MCF 10A (cell line): Measurements from ENCODE around the gene HABP4. TPM values are rescaled to one million over a fixed set of nuclear protein-coding genes. Genes with fewer than 3 reads are reported as not detected.

Experiments used
- BruUV-seq: library from RNA; stranded (reverse); fragments of 400-500 nt; replicated peaks from 2 replicates; lab custom pipeline; 2021; lab: Mats Ljungman, UMichigan
- CTCF ChIA-PET: fragments of 300-600 bp; sonication (Branson Sonifier 250); formaldehyde crosslinking; extraction: SDS; loops from one replicate; lab custom pipeline; 2021; ENCODE audit warnings: antibody characterized with exemption, inconsistent platforms; lab: Yijun Ruan, JAX
- POLR2A ChIA-PET: fragments of 300-600, 350-650 bp; sonication (Branson Sonifier 250); formaldehyde crosslinking; extraction: SDS; loops from one replicate; lab custom pipeline; 2020; ENCODE audit warnings: antibody characterized with exemption, inconsistent platforms; lab: Yijun Ruan, JAX
- DNase-seq: peaks from one replicate; pipeline ENCODE4 v3.0.0-alpha.2; 2018; ENCODE audit not compliant: unreplicated experiment
- H3K27ac Mint-ChIP-seq: one replicate; pipeline ENCODE4 v1.8.0; 2022; ENCODE audit warnings: mild to moderate bottlenecking, low read depth, mixed read lengths; ENCODE audit not compliant: unreplicated experiment
- H3K27me3 Mint-ChIP-seq: one replicate; pipeline ENCODE4 v1.8.0; 2022; ENCODE audit warnings: mixed read lengths; ENCODE audit not compliant: insufficient read depth, unreplicated experiment
- H3K36me3 Mint-ChIP-seq: one replicate; pipeline ENCODE4 v1.8.0; 2022; ENCODE audit warnings: mild to moderate bottlenecking, moderate library complexity, mixed read lengths; ENCODE audit not compliant: insufficient read depth, unreplicated experiment
- H3K4me1 Mint-ChIP-seq: one replicate; pipeline ENCODE4 v1.8.0; 2022; ENCODE audit warnings: mixed read lengths; ENCODE audit not compliant: insufficient read depth, unreplicated experiment
- H3K4me3 Mint-ChIP-seq: one replicate; pipeline ENCODE4 v1.8.0; 2022; ENCODE audit warnings: mild to moderate bottlenecking, moderate library complexity, mixed read lengths; ENCODE audit not compliant: unreplicated experiment
- H3K9me3 Mint-ChIP-seq: one replicate; pipeline ENCODE4 v1.8.0; 2022; ENCODE audit warnings: mixed read lengths; ENCODE audit not compliant: unreplicated experiment
- intact Hi-C: fragments of 100-400 bp; cut with micrococcal nuclease; formaldehyde crosslinking; loops from 2 replicates; pipeline ENCODE4 v1.14.1; 2022
- total RNA-seq: library from RNA; stranded (reverse); gene quantifications from 2 replicates; pipeline ENCODE4 v1.2.3, GENCODE V29; 2022
- TF ChIP-seq, protein P1 (sequence below): fragments of 200-600 bp; IDR thresholded peaks from one replicate; pipeline ENCODE4 v1.8.0; 2022; ENCODE audit warnings: antibody characterized with exemption, mild to moderate bottlenecking; ENCODE audit not compliant: unreplicated experiment

Gene HABP4
- total RNA-seq, 1 experiment from 2014 or later, result 4.3 TPM

DNA sequence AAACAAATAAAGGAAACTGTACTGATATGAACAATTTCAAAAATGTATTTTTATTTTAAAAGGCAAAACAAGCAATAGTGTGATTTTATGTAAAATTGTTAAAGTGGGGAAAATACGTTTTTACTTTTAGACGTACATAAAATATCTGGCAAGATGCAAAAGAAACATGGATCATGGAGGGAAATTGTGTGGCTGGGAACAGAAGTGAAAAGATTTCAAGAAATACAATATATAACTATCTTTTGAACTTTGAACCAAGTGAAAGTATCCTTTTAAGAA is 30.3 kb upstream of the HABP4 start:
- intact Hi-C loops, result loop anchor here (5.0 kb wide), 2 partner anchors 37 to 77 kb away; partner anchors contain the start of gene SLC35D2

DNA sequence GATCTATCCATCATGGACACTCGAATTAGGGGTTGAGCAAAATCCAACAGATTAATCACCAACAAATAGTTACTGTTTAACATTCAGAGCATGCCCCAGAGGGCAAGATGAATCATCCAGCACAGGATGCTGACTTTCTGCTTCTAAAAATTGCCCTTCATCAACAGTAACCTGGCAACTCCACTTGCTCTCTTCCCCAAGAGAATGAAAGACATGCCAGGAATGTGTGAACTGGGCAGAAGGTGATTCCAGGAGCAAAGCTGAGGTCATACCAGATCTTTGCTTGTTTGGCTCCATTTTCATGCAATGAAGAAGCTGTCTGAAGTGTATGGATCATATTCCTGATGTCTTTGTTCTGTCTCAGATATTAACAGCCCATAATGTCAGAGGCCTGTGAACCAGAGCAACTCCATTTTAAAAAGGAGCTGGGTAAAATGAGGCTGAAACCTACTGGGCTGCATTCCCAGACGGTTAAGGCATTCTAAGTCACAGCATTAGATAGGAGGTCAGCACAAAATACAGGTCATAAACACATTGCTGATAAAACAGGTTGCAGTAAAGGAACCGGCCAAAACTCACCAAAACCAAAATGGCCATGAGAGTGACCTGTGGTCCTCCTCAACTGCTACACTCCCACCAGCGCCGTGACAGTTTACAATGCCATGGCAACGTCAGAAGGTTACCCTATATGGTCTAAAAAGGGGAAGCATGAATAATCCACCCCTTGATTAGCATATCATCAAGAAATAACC is 29.3 kb upstream of the HABP4 start:
- intact Hi-C loops, result loop anchor here (1.0 kb wide), 1 partner anchor 30 kb away; the partner anchor contains the start of gene HABP4
- Mint-ChIP-seq H3K36me3 (no peaks in the 10 kb centered on the region), H3K4me3 (no peak overlapping the region), H3K9me3 (no peaks in the 10 kb centered on the region), H3K27me3 (no peaks in the 10 kb centered on the region), H3K27ac (peak overlapping the region; percentile 63), H3K4me1 (peaks cover 21% of the 10 kb centered on the region)
- POLR2A ChIA-PET, result interaction anchor here (0.6 to 1.0 kb wide), 6 partner anchors 30 to 1656 kb away, joined by 3 to 12 read pairs (median 3); partner anchors contain the start of genes HABP4 and ZNF782
- CTCF ChIA-PET, result interaction anchor here (1.0 kb wide), 1 partner anchor 29 kb away, joined by 5 read pairs; no protein-coding TSS in a partner anchor
- TF ChIP-seq, protein P1, sequence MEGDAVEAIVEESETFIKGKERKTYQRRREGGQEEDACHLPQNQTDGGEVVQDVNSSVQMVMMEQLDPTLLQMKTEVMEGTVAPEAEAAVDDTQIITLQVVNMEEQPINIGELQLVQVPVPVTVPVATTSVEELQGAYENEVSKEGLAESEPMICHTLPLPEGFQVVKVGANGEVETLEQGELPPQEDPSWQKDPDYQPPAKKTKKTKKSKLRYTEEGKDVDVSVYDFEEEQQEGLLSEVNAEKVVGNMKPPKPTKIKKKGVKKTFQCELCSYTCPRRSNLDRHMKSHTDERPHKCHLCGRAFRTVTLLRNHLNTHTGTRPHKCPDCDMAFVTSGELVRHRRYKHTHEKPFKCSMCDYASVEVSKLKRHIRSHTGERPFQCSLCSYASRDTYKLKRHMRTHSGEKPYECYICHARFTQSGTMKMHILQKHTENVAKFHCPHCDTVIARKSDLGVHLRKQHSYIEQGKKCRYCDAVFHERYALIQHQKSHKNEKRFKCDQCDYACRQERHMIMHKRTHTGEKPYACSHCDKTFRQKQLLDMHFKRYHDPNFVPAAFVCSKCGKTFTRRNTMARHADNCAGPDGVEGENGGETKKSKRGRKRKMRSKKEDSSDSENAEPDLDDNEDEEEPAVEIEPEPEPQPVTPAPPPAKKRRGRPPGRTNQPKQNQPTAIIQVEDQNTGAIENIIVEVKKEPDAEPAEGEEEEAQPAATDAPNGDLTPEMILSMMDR, result no peak
- DNase-seq, result peak; percentile 94
- BruUV-seq, result no TSS peak

More for the DNA sequence above, 30.3 kb upstream of the HABP4 start:
- POLR2A ChIA-PET, result interaction anchor here (0.6 to 2.6 kb wide), 5 partner anchors 31 to 993 kb away, joined by 3 to 28 read pairs (median 5); partner anchors contain the start of genes HABP4 and SLC35D2
- Mint-ChIP-seq H3K27me3 (no peaks in the 10 kb centered on the region), H3K9me3 (no peaks in the 10 kb centered on the region), H3K36me3 (no peaks in the 10 kb centered on the region), H3K27ac (peak overlapping the region; percentile 63), H3K4me1 (peaks cover 21% of the 10 kb centered on the region), H3K4me3 (peak overlapping the region; percentile 93)
- no peak for DNase-seq
- CTCF ChIA-PET, result interaction anchor here (0.7 kb wide), 1 partner anchor 97 kb away, joined by 5 read pairs; no protein-coding TSS in a partner anchor
- TF ChIP-seq, protein P1, result no peak
- no TSS peak for BruUV-seq

DNA sequence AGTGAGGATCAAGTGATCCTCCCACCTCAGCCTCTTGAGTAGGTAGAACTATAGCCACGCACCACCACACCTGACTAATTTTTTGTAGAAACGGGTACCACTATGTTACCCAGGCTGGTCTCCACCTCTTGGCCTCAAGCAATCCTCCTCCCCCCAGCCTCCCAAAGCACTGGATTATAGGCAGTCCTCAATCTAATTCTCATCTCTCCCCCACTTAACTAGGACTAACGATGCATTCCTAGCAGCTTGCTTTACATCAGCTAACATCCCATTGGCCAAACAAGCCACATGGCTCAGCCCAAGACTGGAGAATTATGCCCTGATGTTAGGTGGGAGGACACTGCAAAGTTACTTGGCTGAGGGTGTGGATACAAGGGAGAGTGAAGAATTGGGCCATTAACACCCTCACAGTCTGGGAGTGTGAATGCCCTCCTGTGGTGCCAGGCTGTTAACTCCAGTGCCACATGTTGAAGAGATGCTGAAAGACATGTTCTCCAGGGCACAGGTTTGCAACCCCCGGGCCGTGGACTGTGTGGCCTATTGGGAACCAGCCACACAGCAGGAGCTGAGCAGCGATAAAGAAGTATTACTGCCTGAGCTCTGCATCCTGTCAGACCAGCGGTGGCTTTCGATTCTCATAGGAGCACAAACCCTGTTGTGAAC is 26.5 kb upstream of the HABP4 start:
- Mint-ChIP-seq H3K9me3 (no peaks in the 10 kb centered on the region), H3K4me1 (peaks cover 17% of the 10 kb centered on the region), H3K36me3 (no peaks in the 10 kb centered on the region), H3K27me3 (no peaks in the 10 kb centered on the region), H3K27ac (no peak overlapping the region), H3K4me3 (no peak overlapping the region)
- ChIA-PET CTCF (interaction anchor here (0.6 to 1.8 kb wide), 5 partner anchors 18 to 208 kb away, joined by 3 to 4 read pairs (median 3); partner anchors contain the start of gene HABP4), POLR2A (interaction anchor here (1.1 to 3.0 kb wide), 6 partner anchors 9 to 144 kb away, joined by 3 to 23 read pairs (median 6); partner anchors contain the start of gene HABP4)
- BruUV-seq, result no TSS peak
- no peak for DNase-seq
- TF ChIP-seq, protein P1, result no peak
- intact Hi-C loops, result no loop called here

DNA sequence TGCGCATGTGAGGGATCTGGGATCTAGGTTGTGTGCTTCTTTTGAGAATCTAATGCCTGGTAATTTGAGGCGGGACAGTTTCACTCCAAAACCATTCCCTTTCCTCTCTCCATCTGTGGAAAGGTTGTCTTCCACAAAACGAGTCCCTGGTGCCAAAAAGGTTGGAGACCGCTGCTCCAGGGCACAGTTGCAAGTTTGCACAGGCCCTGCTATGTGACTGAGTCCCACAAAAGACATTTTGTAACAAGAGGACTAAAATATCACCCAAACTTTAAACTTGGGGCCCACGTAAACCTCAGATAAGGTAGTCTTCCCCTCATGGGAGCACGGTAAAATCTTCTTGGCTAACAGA is 26.0 kb upstream of the HABP4 start:
- H3K27ac Mint-ChIP-seq, result no peak overlapping the region
- no peaks in the 10 kb centered on the region for H3K36me3 Mint-ChIP-seq
- intact Hi-C loops, result no loop called here
- peaks cover 17% of the 10 kb centered on the region for H3K4me1 Mint-ChIP-seq
- BruUV-seq, result no TSS peak
- H3K4me3 Mint-ChIP-seq, result peak overlapping the region; percentile 21
- ChIA-PET POLR2A (interaction anchor here (0.9 to 3.0 kb wide), 6 partner anchors 10 to 143 kb away, joined by 3 to 23 read pairs (median 6); partner anchors contain the start of gene HABP4), CTCF (interaction anchor here (0.6 to 1.8 kb wide), 6 partner anchors 18 to 244 kb away, joined by 3 to 4 read pairs (median 4); partner anchors contain the start of gene HABP4)
- TF ChIP-seq, protein P1, result no peak
- DNase-seq, result peak; percentile 38
- no peaks in the 10 kb centered on the region for H3K27me3 Mint-ChIP-seq
- no peaks in the 10 kb centered on the region for H3K9me3 Mint-ChIP-seq
